Urinary bladder (tissue), 4 donors: Measurements from ENCODE around the gene BCAP31. TPM values are rescaled to one million over a fixed set of nuclear protein-coding genes. Genes with fewer than 3 reads are reported as not detected.
A peak's percentile ranks its signal among the peaks of the same experiment; 100 is the strongest.

Experiments
- DNase-seq: peaks from one replicate; pipeline ENCODE4 v3.0.0-alpha.2; 2015; ENCODE audit errors: extremely low spot score
- H3K27ac ChIP-seq: one replicate; pipeline ENCODE4 v1.5.1; 2013; ENCODE audit warnings: low read depth, mild to moderate bottlenecking, moderate library complexity
- H3K36me3 ChIP-seq: one replicate; pipeline ENCODE4 v1.6.1; 2013; ENCODE audit warnings: mild to moderate bottlenecking, moderate library complexity; ENCODE audit not compliant: insufficient read depth
- H3K4me1 ChIP-seq: one replicate; pipeline ENCODE4 v1.6.1; 2013; ENCODE audit warnings: mild to moderate bottlenecking, moderate library complexity; ENCODE audit not compliant: insufficient read depth
- H3K4me3 ChIP-seq: one replicate; pipeline ENCODE4 v1.5.1; 2013; ENCODE audit warnings: low read depth, low read length
- WGBS: extraction: QIAGEN DNeasy Blood & Tissue Kit; methylation state at CpG from one replicate; pipeline ENCODE4 v1.1.7; 2013; 5-methylcytosine and 5-hydroxymethylcytosine counted together
- polyA plus RNA-seq: library from polyadenylated mRNA; stranded (reverse); fragments of 200-250 nt; gene quantifications from one replicate; pipeline ENCODE4 v1.2.3, GENCODE V29; 2013
- total RNA-seq: library from RNA; depleted of rRNA; stranded (reverse); fragments of >200 nt; gene quantifications from one replicate; pipeline ENCODE4 v1.2.3, GENCODE V29; 2014
- donor health status: healthy with polysubstance abuse.
- donor health status: healthy.

Gene BCAP31
- 68.6 TPM for total RNA-seq
- 239 TPM for polyA plus RNA-seq

GRCh38 chrX:153724252-153725038 is at the start of gene BCAP31, which contains the start of gene ABCD1:
TSS of gene BCAP31 (minus strand) at chrX:153724387. CDS start at chrX:153723244, 1,143 bp downstream.
TSS of gene ABCD1 (plus strand) at chrX:153724856. CDS start at chrX:153725267, 411 bp downstream.
- H3K27ac ChIP-seq = peak within 1 kb of the TSS; percentile 89
- no peaks in the 10 kb centered on the region for H3K4me1 ChIP-seq
- peak; percentile 53 for DNase-seq
- H3K4me3 ChIP-seq = peak within 1 kb of the TSS; percentile 76
- peaks cover 2% of the 10 kb centered on the region for H3K36me3 ChIP-seq
- under 1% methylated on average over 67 of the region's 88 CpGs for WGBS

GRCh38 chrX:153773218-153773611 is 49.0 kb upstream of the BCAP31 start:
- no peaks in the 10 kb centered on the region for H3K36me3 ChIP-seq
- H3K4me3 ChIP-seq = no peak overlapping the region
- H3K27ac ChIP-seq = no peak overlapping the region
- H3K4me1 ChIP-seq = no peaks in the 10 kb centered on the region
- no peak for DNase-seq
- WGBS = 89% methylated on average over 23 of the region's 23 CpGs

DNA sequence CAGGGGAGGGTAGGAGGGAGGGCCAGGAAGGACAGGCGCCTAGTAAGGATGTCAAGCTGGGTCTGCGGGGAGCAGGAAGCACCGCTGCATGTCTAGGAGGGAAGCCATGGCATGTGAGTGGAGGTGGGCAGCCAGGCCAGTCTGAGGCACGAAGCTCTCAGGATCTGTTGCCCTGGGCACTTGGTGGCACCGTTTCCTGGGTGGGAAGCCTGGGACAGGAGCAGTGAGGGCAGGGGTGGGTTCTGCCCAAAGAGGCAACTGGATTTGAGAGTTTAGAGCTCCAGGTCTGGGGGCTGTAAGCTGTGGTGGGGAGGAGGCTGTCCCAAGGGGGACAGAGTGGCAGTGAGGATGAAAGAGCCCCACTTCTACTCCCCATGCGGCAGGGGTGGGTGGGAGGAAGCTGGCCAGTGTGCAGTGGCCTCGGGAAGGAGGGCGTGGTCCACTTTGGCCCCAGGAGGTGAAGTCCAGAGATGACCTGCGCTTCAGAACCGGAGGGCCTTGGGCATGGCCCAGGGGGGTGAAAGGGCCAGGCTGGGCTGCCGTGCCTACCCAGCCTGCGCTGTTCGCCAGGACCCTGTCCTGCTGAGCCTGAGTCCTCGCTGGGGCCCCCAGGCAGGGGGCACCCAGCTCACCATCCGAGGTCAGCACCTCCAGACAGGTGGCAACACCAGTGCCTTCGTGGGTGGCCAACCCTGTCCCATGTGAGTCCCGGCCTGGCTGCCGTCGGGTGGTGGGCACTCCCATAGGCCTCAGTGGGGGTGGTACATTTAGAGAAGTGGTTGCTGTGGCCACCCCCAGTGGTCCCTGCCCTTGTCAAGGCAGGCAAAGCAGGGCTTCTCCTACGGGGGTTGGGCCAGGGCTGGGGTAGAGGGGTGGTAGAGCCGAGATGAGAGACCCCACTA is 48.4 kb upstream of the BCAP31 start:
- H3K4me1 ChIP-seq = no peaks in the 10 kb centered on the region
- no peak overlapping the region for H3K27ac ChIP-seq
- H3K36me3 ChIP-seq = no peaks in the 10 kb centered on the region
- H3K4me3 ChIP-seq = no peak overlapping the region
- DNase-seq = no peak
- WGBS = 83% methylated on average over 21 of the region's 21 CpGs

GRCh38 chrX:153771415-153772315 is 47.5 kb upstream of the BCAP31 start:
- no peak overlapping the region for H3K27ac ChIP-seq
- H3K36me3 ChIP-seq = no peaks in the 10 kb centered on the region
- H3K4me1 ChIP-seq = no peaks in the 10 kb centered on the region
- H3K4me3 ChIP-seq = no peak overlapping the region
- WGBS = 89% methylated on average over 37 of the region's 37 CpGs
- DNase-seq = no peak

GRCh38 chrX:153770601-153771414 is 46.6 kb upstream of the BCAP31 start:
- WGBS = 91% methylated on average over 18 of the region's 18 CpGs
- H3K4me3 ChIP-seq = no peak overlapping the region
- no peak for DNase-seq
- H3K4me1 ChIP-seq = no peaks in the 10 kb centered on the region
- no peaks in the 10 kb centered on the region for H3K36me3 ChIP-seq
- H3K27ac ChIP-seq = no peak overlapping the region

DNA sequence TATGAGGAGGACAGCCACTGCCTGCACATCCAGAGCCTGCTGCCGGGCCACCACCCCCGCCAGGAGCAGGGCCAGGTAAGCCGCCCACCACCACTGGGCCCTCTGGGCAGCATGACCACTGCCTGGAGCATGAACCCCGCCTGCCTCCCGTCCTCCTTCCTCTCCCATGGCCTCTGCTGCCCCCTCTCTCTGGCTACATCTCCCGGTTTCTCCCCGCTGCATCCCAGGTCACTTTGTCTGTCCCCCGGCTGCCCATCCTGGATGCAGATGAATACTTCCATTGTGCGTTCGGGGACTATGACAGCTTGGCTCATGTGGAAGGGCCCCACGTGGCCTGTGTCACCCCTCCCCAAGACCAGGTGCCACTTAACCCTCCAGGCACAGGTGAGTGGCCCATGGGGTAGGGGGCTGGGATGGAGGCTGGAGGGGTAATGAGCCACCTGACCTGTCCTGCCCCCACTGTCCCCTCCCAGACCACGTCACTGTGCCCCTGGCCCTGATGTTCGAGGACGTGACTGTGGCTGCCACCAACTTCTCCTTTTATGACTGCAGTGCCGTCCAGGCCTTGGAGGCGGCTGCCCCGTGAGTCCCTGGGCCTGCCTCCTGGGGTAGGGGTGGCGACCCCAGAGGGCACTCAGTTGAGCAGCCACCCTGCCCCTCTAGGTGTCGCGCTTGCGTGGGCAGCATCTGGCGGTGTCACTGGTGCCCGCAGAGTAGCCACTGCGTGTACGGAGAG is 45.8 kb upstream of the BCAP31 start:
- no peak overlapping the region for H3K27ac ChIP-seq
- H3K36me3 ChIP-seq = no peaks in the 10 kb centered on the region
- H3K4me1 ChIP-seq = no peaks in the 10 kb centered on the region
- no peak for DNase-seq
- WGBS = 83% methylated on average over 25 of the region's 25 CpGs
- H3K4me3 ChIP-seq = no peak overlapping the region

- H3K4me1 ChIP-seq = no peaks in the 10 kb centered on the region
- H3K36me3 ChIP-seq = no peaks in the 10 kb centered on the region
- H3K4me3 ChIP-seq = no peak overlapping the region
- no peak for DNase-seq
- 86% methylated on average over 23 of the region's 23 CpGs for WGBS
- H3K27ac ChIP-seq = no peak overlapping the region
Measured at GRCh38 chrX:153769158-153769864, 45.1 kb upstream of the BCAP31 start.

DNA sequence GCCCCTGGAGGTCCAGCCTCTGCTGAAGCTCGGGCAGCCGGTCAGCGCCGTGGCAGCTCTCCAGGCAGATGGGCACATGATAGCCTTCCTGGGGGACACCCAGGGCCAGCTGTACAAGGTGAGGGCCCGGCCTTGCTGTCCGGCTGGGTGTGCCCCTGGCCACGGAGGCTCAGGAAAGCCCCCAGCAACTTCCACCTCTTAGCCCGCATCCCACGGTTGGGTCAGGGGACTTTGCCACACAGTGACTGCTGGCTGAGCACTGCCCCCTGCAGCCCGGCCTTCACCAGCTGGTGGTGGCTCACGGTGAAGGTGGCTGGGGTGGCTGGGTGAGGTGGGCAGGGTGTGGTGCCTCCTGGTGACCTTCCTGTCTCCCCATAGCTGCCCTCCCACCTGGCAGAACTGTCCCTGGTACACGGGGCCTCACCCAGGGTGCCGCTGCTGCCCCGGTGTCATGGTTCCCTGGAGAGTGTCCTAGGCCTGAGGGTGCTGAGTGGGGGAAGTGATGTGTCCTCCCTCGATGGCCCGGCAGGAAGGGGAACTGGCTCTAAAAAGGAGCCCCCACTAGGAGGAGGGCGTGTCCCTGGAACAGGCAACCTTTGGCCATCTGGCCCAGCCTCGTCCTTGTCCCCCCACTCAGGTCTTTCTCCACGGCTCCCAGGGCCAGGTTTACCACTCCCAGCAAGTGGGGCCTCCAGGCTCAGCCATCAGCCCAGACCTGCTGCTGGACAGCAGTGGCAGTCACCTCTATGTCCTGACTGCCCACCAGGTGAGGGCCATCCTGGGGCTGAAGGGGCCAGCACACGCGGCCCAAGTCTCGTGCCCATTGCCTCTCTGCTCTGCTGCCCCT is 44.3 kb upstream of the BCAP31 start:
- WGBS = 79% methylated on average over 22 of the region's 22 CpGs
- H3K36me3 ChIP-seq = no peaks in the 10 kb centered on the region
- no peak for DNase-seq
- no peak overlapping the region for H3K27ac ChIP-seq
- H3K4me1 ChIP-seq = no peaks in the 10 kb centered on the region
- H3K4me3 ChIP-seq = no peak overlapping the region

DNA sequence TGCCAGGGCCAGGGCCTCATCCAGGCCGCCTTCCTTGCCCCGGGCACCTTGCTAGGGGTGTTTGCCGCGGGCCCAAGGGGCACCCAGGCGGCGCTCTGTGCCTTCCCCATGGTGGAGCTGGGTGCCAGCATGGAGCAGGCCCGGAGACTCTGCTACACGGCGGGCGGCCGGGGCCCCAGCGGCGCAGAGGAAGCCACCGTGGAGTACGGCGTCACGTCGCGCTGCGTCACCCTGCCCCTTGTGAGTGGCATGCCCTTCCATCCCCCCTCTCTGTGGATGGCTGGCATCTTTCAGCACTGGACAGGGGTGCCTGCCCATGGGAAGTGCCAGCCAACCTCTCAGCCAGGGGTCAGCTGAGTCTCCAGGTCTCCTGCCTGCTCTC is 43.5 kb upstream of the BCAP31 start:
- no peaks in the 10 kb centered on the region for H3K4me1 ChIP-seq
- WGBS = 91% methylated on average over 20 of the region's 20 CpGs
- no peak overlapping the region for H3K27ac ChIP-seq
- H3K36me3 ChIP-seq = no peaks in the 10 kb centered on the region
- no peak for DNase-seq
- no peak overlapping the region for H3K4me3 ChIP-seq

GRCh38 chrX:153766871-153767673 is 42.9 kb upstream of the BCAP31 start:
- Histone ChIP-seq H3K36me3 (no peaks in the 10 kb centered on the region), H3K4me1 (no peaks in the 10 kb centered on the region), H3K27ac (no peak overlapping the region), H3K4me3 (no peak overlapping the region)
- 88% methylated on average over 56 of the region's 56 CpGs for WGBS
- no peak for DNase-seq
